ENCODE measurements around the gene GYPA. TPM values are rescaled to one million over a fixed set of nuclear protein-coding genes. Genes with fewer than 3 reads are reported as not detected.
"Not testable (repeated sequence)": the region's sequence is repeated elsewhere in the genome, so short reads cannot be mapped to it uniquely, and the experiment has no call there.

GYPA gene
- total and polyA plus RNA-seq, 3 donors from 2014 or later: not detected

- H3K27ac ChIP-seq: no peak overlapping the region
- H3K9me3 ChIP-seq: no peaks in the 10 kb centered on the region
- 83 to 89% methylated on average over 3 to 5 of the region's 5 CpGs for WGBS, 2 donors
- TF ChIP-seq POLR2A (IDR thresholded peaks at IDR 0.05): no peak
- peak in 1 of 3 experiments; percentile 10 for TF ChIP-seq CTCF (IDR thresholded peaks at IDR 0.05)
- no peaks in the 10 kb centered on the region for H3K27me3 ChIP-seq
- H3K4me3 ChIP-seq: no peak overlapping the region
- intact Hi-C loops (cut with DNase I; ENCODE audit: low total_unique reads): no loop called here
- DNase-seq: no peak
- no peaks in the 10 kb centered on the region for H3K36me3 ChIP-seq (ENCODE audit: low read depth, missing control alignments)
- no peaks in the 10 kb centered on the region for H3K4me1 ChIP-seq
Observed at GRCh38 chr4:144090744-144091143, 49.8 kb downstream of the GYPA start.

- intact Hi-C loops (cut with DNase I; ENCODE audit: low total_unique reads); DNase-seq; H3K9me3 ChIP-seq; H3K36me3 ChIP-seq (ENCODE audit: low read depth, missing control alignments); H3K4me3 ChIP-seq; H3K27ac ChIP-seq; H3K4me1 ChIP-seq; H3K27me3 ChIP-seq: not testable (repeated sequence)
- 46 to 60% methylated on average over 3 of the region's 3 CpGs for WGBS, 2 donors
Observed at GRCh38 chr4:144082053-144082452, 58.5 kb downstream of the GYPA start.

GRCh38 chr4:144080135-144080534 is 60.4 kb downstream of the GYPA start:
- intact Hi-C loops (cut with DNase I; ENCODE audit: low total_unique reads); H3K9me3 ChIP-seq; H3K4me1 ChIP-seq; DNase-seq; H3K27ac ChIP-seq; H3K27me3 ChIP-seq; H3K4me3 ChIP-seq; H3K36me3 ChIP-seq (ENCODE audit: low read depth, missing control alignments): not testable (repeated sequence)
- WGBS, 2 donors: 74 to 78% methylated on average over 3 to 4 of the region's 4 CpGs

- intact Hi-C loops (cut with DNase I; ENCODE audit: low total_unique reads); DNase-seq; H3K36me3 ChIP-seq (ENCODE audit: low read depth, missing control alignments); H3K4me3 ChIP-seq; H3K27me3 ChIP-seq; H3K9me3 ChIP-seq; H3K4me1 ChIP-seq; H3K27ac ChIP-seq: not testable (repeated sequence)
- 81 to 88% methylated on average over 2 of the region's 2 CpGs for WGBS, 2 donors
Observed at GRCh38 chr4:144078746-144079145, 61.8 kb downstream of the GYPA start.

DNA sequence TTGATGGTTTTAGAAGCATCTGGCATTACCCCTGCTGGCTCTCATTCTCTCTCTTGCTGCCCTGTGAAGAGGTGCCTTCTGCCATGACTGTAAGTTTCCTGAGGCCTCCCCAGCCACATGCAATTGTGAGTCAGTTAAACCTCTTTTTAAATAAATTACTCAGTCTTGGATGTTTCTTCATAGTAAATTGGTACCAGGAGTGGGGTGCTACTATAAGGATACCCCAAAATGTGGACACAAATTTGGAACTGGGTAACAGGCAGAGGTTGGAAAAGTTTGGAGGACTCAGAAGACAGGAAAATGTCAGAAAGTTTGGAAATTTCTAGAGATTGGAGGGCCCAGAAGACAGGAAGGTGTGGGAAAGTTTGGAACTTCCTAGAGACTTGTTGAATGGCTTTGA is 79.0 kb downstream of the GYPA start:
- H3K9me3 ChIP-seq; intact Hi-C loops (cut with DNase I; ENCODE audit: low total_unique reads): not testable (repeated sequence)

DNA sequence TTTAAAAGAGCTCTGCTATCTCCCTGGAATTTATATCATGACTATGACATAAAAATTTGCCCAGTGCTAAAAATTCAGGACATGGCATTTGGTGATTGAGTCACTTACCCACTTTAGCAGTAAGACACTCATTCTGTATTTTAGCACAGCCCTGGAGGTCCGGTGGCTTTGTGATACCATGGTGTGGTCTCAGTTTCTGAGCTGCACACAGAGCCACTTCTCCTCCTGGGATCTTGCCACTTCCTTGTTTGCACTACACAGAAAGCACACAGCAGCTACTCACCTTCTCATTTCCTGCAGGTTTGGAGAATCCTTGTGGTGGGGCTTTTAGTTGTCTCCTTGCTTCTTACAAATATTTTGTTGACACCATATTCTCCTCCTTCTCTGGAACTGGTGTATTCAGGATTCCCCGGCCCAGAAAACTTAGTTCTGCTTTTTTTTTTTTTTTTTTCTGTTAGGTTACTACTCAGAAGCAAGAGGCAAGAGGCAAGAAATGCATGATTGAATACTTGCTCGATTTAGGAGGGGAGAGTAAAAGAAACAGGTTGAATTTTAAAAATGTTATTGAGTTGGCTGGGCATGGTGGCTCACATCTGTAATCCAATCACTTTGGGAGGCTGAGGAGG is 80.2 kb downstream of the GYPA start:
- H3K4me1 ChIP-seq; H3K4me3 ChIP-seq; H3K27me3 ChIP-seq; H3K9me3 ChIP-seq; intact Hi-C loops (cut with DNase I; ENCODE audit: low total_unique reads); H3K27ac ChIP-seq; H3K36me3 ChIP-seq (ENCODE audit: low read depth, missing control alignments); DNase-seq: not testable (repeated sequence)
- 80 to 83% methylated on average over 3 of the region's 3 CpGs for WGBS, 2 donors

More for the DNA sequence above, 79.0 kb downstream of the GYPA start:
- H3K4me3 ChIP-seq; DNase-seq; H3K27me3 ChIP-seq; H3K36me3 ChIP-seq (ENCODE audit: low read depth, missing control alignments); H3K4me1 ChIP-seq; H3K27ac ChIP-seq: not testable (repeated sequence)

Other genes with a start within 250 kb of the GYPA start
- under 1 TPM in 1 of 2 donors, not detected in 1; 0.62 TPM for gene GYPE, start 235.2 kb downstream of the GYPA start, total RNA-seq
- gene GYPE, start 235.2 kb downstream of the GYPA start, polyA plus RNA-seq (ENCODE audit: insufficient read depth, low read depth, low replicate concordance): 1.2 TPM
- gene GYPB, start 121.3 kb downstream of the GYPA start, total RNA-seq: not detected
- gene GYPB, start 121.3 kb downstream of the GYPA start, polyA plus RNA-seq (ENCODE audit: insufficient read depth, low read depth, low replicate concordance): not detected